ENCODE results near the gene CD59.

CD59 gene

DNA sequence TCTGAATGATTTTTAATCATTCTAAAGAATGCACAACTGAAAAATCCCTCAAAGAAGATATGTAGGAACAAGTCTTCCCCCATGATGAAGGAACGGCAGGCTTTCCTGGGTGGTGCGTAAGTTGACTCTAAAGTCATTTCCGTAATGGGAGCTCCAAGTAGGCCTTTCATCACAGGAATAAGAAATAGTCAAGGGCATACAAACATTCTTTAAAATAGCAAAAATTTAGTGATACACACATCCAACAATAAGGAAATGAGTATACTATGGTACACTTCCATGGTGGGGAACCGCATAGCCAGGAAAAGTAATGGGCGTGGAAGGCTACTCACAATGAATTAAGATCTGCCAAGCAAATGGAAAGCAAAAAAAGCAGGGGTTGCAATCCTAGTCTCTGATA, 10.7 kb downstream of the CD59 start:
- Histone ChIP-seq H4K20me1 (ENCODE audit: insufficient read depth, low read length) (peaks cover 47% of the 10 kb centered on the region), H3K4me2 (ENCODE audit: low read depth, low read length) (no peak overlapping the region), H2AFZ (ENCODE audit: low read length) (no peak overlapping the region), H3K27ac (ENCODE audit: low read length) (no peak overlapping the region), H3K4me3 (ENCODE audit: low read length) (no peak overlapping the region), H3K27me3 (replicated peaks; ENCODE audit: insufficient read depth, low read length) (no peaks in the 10 kb centered on the region), H3F3A (ENCODE audit: insufficient read depth, low read length) (no peaks in the 10 kb centered on the region), H3K79me2 (ENCODE audit: low read length) (peaks cover 99% of the 10 kb centered on the region), H3K9ac (ENCODE audit: low read length) (no peak overlapping the region), H3K36me3 (replicated peaks; ENCODE audit: insufficient read depth, low read length) (peaks cover 11% of the 10 kb centered on the region; the same call in 1 of the 2 replicates), H3K4me1 (ENCODE audit: low read length) (peaks cover 3% of the 10 kb centered on the region; the same call in 1 of the 2 replicates), H3K9me2 (replicated peaks; ENCODE audit: insufficient read depth, low read length) (no peaks in the 10 kb centered on the region), H3K9me3 (replicated peaks; ENCODE audit: insufficient read depth, low read length) (no peaks in the 10 kb centered on the region)
- no peak for TF ChIP-seq EZH2phosphoT487 (IDR thresholded peaks at IDR 0.05; ENCODE audit: low read length)
- no peak for TF ChIP-seq EZH2 (optimal IDR thresholded peaks at IDR 0.05; ENCODE audit: low read depth, low read length)
- TF ChIP-seq, protein P1, sequence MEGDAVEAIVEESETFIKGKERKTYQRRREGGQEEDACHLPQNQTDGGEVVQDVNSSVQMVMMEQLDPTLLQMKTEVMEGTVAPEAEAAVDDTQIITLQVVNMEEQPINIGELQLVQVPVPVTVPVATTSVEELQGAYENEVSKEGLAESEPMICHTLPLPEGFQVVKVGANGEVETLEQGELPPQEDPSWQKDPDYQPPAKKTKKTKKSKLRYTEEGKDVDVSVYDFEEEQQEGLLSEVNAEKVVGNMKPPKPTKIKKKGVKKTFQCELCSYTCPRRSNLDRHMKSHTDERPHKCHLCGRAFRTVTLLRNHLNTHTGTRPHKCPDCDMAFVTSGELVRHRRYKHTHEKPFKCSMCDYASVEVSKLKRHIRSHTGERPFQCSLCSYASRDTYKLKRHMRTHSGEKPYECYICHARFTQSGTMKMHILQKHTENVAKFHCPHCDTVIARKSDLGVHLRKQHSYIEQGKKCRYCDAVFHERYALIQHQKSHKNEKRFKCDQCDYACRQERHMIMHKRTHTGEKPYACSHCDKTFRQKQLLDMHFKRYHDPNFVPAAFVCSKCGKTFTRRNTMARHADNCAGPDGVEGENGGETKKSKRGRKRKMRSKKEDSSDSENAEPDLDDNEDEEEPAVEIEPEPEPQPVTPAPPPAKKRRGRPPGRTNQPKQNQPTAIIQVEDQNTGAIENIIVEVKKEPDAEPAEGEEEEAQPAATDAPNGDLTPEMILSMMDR (IDR thresholded peaks at IDR 0.05; ENCODE audit: low read length) = no peak
- no peak for DNase-seq

- H3K9me2 ChIP-seq (replicated peaks; ENCODE audit: insufficient read depth, low read length) = no peaks in the 10 kb centered on the region
- H3K9me3 ChIP-seq (replicated peaks; ENCODE audit: insufficient read depth, low read length) = no peaks in the 10 kb centered on the region
- peaks cover 50% of the 10 kb centered on the region for H4K20me1 ChIP-seq (ENCODE audit: insufficient read depth, low read length)
- peaks cover 16% of the 10 kb centered on the region; the same call in 1 of the 2 replicates for H3K36me3 ChIP-seq (replicated peaks; ENCODE audit: insufficient read depth, low read length)
- H2AFZ ChIP-seq (ENCODE audit: low read length) = no peak overlapping the region
- peaks cover 99% of the 10 kb centered on the region for H3K79me2 ChIP-seq (ENCODE audit: low read length)
- H3K9ac ChIP-seq (ENCODE audit: low read length) = no peak overlapping the region
- no peaks in the 10 kb centered on the region for H3F3A ChIP-seq (ENCODE audit: insufficient read depth, low read length)
- H3K4me3 ChIP-seq (ENCODE audit: low read length) = no peak overlapping the region
- H3K27ac ChIP-seq (ENCODE audit: low read length) = no peak overlapping the region
- no peaks in the 10 kb centered on the region for H3K27me3 ChIP-seq (replicated peaks; ENCODE audit: insufficient read depth, low read length)
- H3K4me1 ChIP-seq (ENCODE audit: low read length) = no peaks in the 10 kb centered on the region
- DNase-seq = no peak
- H3K4me2 ChIP-seq (ENCODE audit: low read depth, low read length) = no peak overlapping the region
- no peak for TF ChIP-seq EZH2phosphoT487 (IDR thresholded peaks at IDR 0.05; ENCODE audit: low read length)
- TF ChIP-seq EZH2 (optimal IDR thresholded peaks at IDR 0.05; ENCODE audit: low read depth, low read length) = no peak
- TF ChIP-seq, protein P1 (IDR thresholded peaks at IDR 0.05; ENCODE audit: low read length) = no peak
Measured at GRCh38 chr11:33724644-33725035, 11.6 kb downstream of the CD59 start.

- H3K79me2 ChIP-seq (ENCODE audit: low read length) = peaks cover 99% of the 10 kb centered on the region
- H3K4me3 ChIP-seq (ENCODE audit: low read length) = no peak overlapping the region
- no peak overlapping the region for H3K4me2 ChIP-seq (ENCODE audit: low read depth, low read length)
- peaks cover 17% of the 10 kb centered on the region; the same call in 1 of the 2 replicates for H3K36me3 ChIP-seq (replicated peaks; ENCODE audit: insufficient read depth, low read length)
- H3K27me3 ChIP-seq (replicated peaks; ENCODE audit: insufficient read depth, low read length) = no peaks in the 10 kb centered on the region
- H3K9me3 ChIP-seq (replicated peaks; ENCODE audit: insufficient read depth, low read length) = no peaks in the 10 kb centered on the region
- no peak for TF ChIP-seq EZH2 (optimal IDR thresholded peaks at IDR 0.05; ENCODE audit: low read depth, low read length)
- TF ChIP-seq, protein P1 (IDR thresholded peaks at IDR 0.05; ENCODE audit: low read length) = no peak
- no peak for TF ChIP-seq EZH2phosphoT487 (IDR thresholded peaks at IDR 0.05; ENCODE audit: low read length)
- no peak overlapping the region for H3K27ac ChIP-seq (ENCODE audit: low read length)
- peaks cover 51% of the 10 kb centered on the region for H4K20me1 ChIP-seq (ENCODE audit: insufficient read depth, low read length)
- H3K9me2 ChIP-seq (replicated peaks; ENCODE audit: insufficient read depth, low read length) = no peaks in the 10 kb centered on the region
- no peaks in the 10 kb centered on the region for H3F3A ChIP-seq (ENCODE audit: insufficient read depth, low read length)
- no peak overlapping the region for H3K9ac ChIP-seq (ENCODE audit: low read length)
- no peak overlapping the region for H2AFZ ChIP-seq (ENCODE audit: low read length)
- H3K4me1 ChIP-seq (ENCODE audit: low read length) = no peaks in the 10 kb centered on the region
- no peak for DNase-seq
Measured at GRCh38 chr11:33723238-33723881, 12.9 kb downstream of the CD59 start.
